PC-3 (cell line): ENCODE results near the gene CALM3.

Source experiments
- EZH2 ChIP-seq: fragments of 300-600 bp; sonication (generic); IDR thresholded peaks from one replicate; pipeline ENCODE4 v1.6.1; 2017; ENCODE audit warnings: antibody characterized with exemption, mild to moderate bottlenecking, low read length; ENCODE audit not compliant: unreplicated experiment
- EZH2phosphoT487 ChIP-seq: fragments of 300-600 bp; sonication (generic); IDR thresholded peaks from 2 replicates; pipeline ENCODE4 v1.6.1; 2018; ENCODE audit warnings: mild to moderate bottlenecking, antibody characterized with exemption, low read length, borderline replicate concordance
- TF ChIP-seq, protein P1 (sequence below): fragments of 300-600 bp; sonication (generic); conservative IDR thresholded peaks from 2 replicates; pipeline ENCODE4 v1.5.1; 2017; ENCODE audit warnings: antibody characterized with exemption, low read depth, mild to moderate bottlenecking, low read length

DNA sequence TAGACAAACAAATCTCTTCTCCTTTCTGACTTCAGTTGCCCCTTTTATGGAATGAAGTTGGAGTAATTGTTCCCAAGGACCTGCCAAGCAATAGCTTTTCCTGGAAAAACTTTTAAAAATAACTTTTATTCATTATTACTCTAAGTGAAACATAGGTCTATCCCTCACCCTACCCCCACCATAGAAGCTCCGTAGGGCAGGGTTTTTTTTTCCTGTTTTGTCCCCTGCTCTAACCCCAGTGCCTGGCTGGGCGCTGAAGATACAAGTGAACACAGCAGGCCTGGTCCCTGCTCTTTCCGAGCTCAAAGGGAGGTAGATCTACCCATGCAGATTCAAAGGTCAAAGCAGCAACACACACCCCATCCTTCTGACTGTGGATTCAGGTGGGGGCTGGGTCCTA lies 43.6 kb downstream of the CALM3 start:
- TF ChIP-seq, protein P1, sequence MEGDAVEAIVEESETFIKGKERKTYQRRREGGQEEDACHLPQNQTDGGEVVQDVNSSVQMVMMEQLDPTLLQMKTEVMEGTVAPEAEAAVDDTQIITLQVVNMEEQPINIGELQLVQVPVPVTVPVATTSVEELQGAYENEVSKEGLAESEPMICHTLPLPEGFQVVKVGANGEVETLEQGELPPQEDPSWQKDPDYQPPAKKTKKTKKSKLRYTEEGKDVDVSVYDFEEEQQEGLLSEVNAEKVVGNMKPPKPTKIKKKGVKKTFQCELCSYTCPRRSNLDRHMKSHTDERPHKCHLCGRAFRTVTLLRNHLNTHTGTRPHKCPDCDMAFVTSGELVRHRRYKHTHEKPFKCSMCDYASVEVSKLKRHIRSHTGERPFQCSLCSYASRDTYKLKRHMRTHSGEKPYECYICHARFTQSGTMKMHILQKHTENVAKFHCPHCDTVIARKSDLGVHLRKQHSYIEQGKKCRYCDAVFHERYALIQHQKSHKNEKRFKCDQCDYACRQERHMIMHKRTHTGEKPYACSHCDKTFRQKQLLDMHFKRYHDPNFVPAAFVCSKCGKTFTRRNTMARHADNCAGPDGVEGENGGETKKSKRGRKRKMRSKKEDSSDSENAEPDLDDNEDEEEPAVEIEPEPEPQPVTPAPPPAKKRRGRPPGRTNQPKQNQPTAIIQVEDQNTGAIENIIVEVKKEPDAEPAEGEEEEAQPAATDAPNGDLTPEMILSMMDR = no peak
- TF ChIP-seq EZH2 (no peak), EZH2phosphoT487 (no peak)
